Esophagus squamous epithelium (tissue), 5 donors: ENCODE measurements around the gene FAM135A. TPM values are rescaled to one million over a fixed set of nuclear protein-coding genes. Genes with fewer than 3 reads are reported as not detected.
"Not testable (repeated sequence)": the region's sequence is repeated elsewhere in the genome, so short reads cannot be mapped to it uniquely, and the experiment has no call there.

ENCODE experiments used
- DNase-seq: peaks from one replicate; lab custom pipeline; 2025; lab: John Stamatoyannopoulos, UW
- H3K27ac ChIP-seq, 4 donors: fragments of 200-600 bp; sonication (generic); one replicate each; pipeline ENCODE4 v1.5.1; 2016 to 2019; ENCODE audit warnings: mild to moderate bottlenecking in 1 of 4
- H3K27me3 ChIP-seq, 4 donors: fragments of 200-600 bp; sonication (generic); 1 replicate in 3 of 4; 2 replicates in 1 of 4; pipeline versions ENCODE4 v1.5.1 to v1.6.0; 2017 to 2021; ENCODE audit warnings: antibody characterized with exemption in 1 of 4
- H3K36me3 ChIP-seq, 3 donors: fragments of 200-600 bp; sonication (generic); one replicate each; pipeline ENCODE4 v1.5.1; 2016 to 2019
- H3K4me1 ChIP-seq, 3 donors: fragments of 200-600 bp; sonication (generic); one replicate each; pipeline ENCODE4 v1.5.1; 2017 to 2019
- H3K4me3 ChIP-seq, 4 donors: fragments of 200-600 bp; sonication (generic); 1 replicate in 3 of 4; 2 replicates in 1 of 4; pipeline ENCODE4 v1.5.1; 2016 to 2019; ENCODE audit warnings: mild to moderate bottlenecking in 2 of 4, moderate library complexity in 1 of 4
- H3K9me3 ChIP-seq, 3 donors: fragments of 200-600 bp; sonication (generic); one replicate each; pipeline ENCODE4 v1.5.1; 2016 to 2019
- CTCF ChIP-seq, 6 experiments: fragments of 450-650 bp in 4 of 6; fragments of 200-600 bp in 2 of 6; sonication (generic) in 2 of 6; IDR thresholded peaks; one replicate each; pipeline ENCODE4 v1.5.1; 2016 to 2019; ENCODE audit warnings: antibody characterized with exemption in 6 of 6, mild to moderate bottlenecking in 4 of 6, moderate library complexity in 4 of 6
- POLR2A ChIP-seq, 4 donors: fragments of 450-650 bp; IDR thresholded peaks; one replicate each; pipeline ENCODE4 v1.6.1; 2017; ENCODE audit warnings: antibody characterized with exemption in 4 of 4, mild to moderate bottlenecking in 4 of 4, moderate library complexity in 3 of 4
- WGBS, 2 donors: methylation state at CpG; one replicate each; pipeline ENCODE4 v1.1.5; 2018; 5-methylcytosine and 5-hydroxymethylcytosine counted together
- intact Hi-C: fragments of 100-400 bp; cut with DNase I; formaldehyde crosslinking; loops from one replicate; pipeline ENCODE4 v1.15.0; 2022
- total RNA-seq, 4 donors: library from RNA; depleted of rRNA; stranded (reverse); fragments of >200 nt; gene quantifications; one replicate each; pipeline ENCODE4 v1.1.0, GENCODE V29; 2016
- donor health status: DM: yes; HTN: yes; CAD: no.

FAM135A gene
- total RNA-seq, 4 donors from 2014 or later = 81.4 to 142 (median 120) TPM

GRCh38 chr6:70494833-70495232 lies 81.5 kb downstream of the FAM135A start:
- H3K4me3 ChIP-seq = no peak overlapping the region
- peaks cover 0 to 91% (median 0%) of the 10 kb centered on the region in 3 donors for H3K36me3 ChIP-seq
- no peak for TF ChIP-seq POLR2A (IDR thresholded peaks at IDR 0.05)
- no peak for TF ChIP-seq CTCF (IDR thresholded peaks at IDR 0.05)
- no peak for DNase-seq
- intact Hi-C loops = no loop called here
- H3K4me1 ChIP-seq = no peaks in the 10 kb centered on the region
- no peak overlapping the region for H3K27ac ChIP-seq
- H3K9me3 ChIP-seq = no peaks in the 10 kb centered on the region
- WGBS, 2 donors = 77 to 78% methylated on average over 1 of the region's 1 CpG
- no peaks in the 10 kb centered on the region for H3K27me3 ChIP-seq

- H3K4me1 ChIP-seq, H3K9me3 ChIP-seq, H3K27me3 ChIP-seq, intact Hi-C loops, DNase-seq, H3K27ac ChIP-seq, H3K4me3 ChIP-seq: not testable (repeated sequence)
- H3K36me3 ChIP-seq = peaks cover 0 to 95% (median 0%) of the 10 kb centered on the region in 3 donors
- WGBS, 2 donors = 95 to 96% methylated on average over 3 of the region's 3 CpGs
Measured at GRCh38 chr6:70495790-70496189, 82.5 kb downstream of the FAM135A start.

GRCh38 chr6:70502484-70502883 lies 89.2 kb downstream of the FAM135A start:
- DNase-seq = no peak
- 93 to 95% methylated on average over 3 of the region's 3 CpGs for WGBS, 2 donors

GRCh38 chr6:70503813-70504465 lies 90.6 kb downstream of the FAM135A start:
- no peak overlapping the region for H3K4me3 ChIP-seq
- H3K4me1 ChIP-seq = no peaks in the 10 kb centered on the region
- no peak for TF ChIP-seq POLR2A (IDR thresholded peaks at IDR 0.05)
- TF ChIP-seq CTCF (IDR thresholded peaks at IDR 0.05) = no peak
- peaks cover 4 to 96% (median 6%) of the 10 kb centered on the region in 3 donors for H3K36me3 ChIP-seq
- intact Hi-C loops = no loop called here
- H3K27ac ChIP-seq = no peak overlapping the region
- no peaks in the 10 kb centered on the region for H3K27me3 ChIP-seq
- no peak for DNase-seq
- 90 to 100% methylated on average over 1 of the region's 1 CpG for WGBS, 2 donors
- peaks cover 0 to 9% (median 6%) of the 10 kb centered on the region in 3 donors for H3K9me3 ChIP-seq

More at GRCh38 chr6:70502484-70502883, 89.2 kb downstream of the FAM135A start:
- H3K4me1 ChIP-seq = no peaks in the 10 kb centered on the region
- no peak overlapping the region for H3K27ac ChIP-seq
- peaks cover 0 to 9% (median 6%) of the 10 kb centered on the region in 3 donors for H3K9me3 ChIP-seq
- TF ChIP-seq CTCF (IDR thresholded peaks at IDR 0.05) (no peak), POLR2A (IDR thresholded peaks at IDR 0.05) (no peak)
- intact Hi-C loops = no loop called here
- H3K27me3 ChIP-seq = no peaks in the 10 kb centered on the region
- no peak overlapping the region for H3K4me3 ChIP-seq
- H3K36me3 ChIP-seq = peaks cover 4 to 96% (median 6%) of the 10 kb centered on the region in 3 donors

GRCh38 chr6:70506321-70506720 lies 93.0 kb downstream of the FAM135A start:
- peaks cover 0 to 9% (median 6%) of the 10 kb centered on the region in 3 donors for H3K9me3 ChIP-seq
- no peaks in the 10 kb centered on the region for H3K27me3 ChIP-seq
- no peak overlapping the region for H3K27ac ChIP-seq
- peaks cover 3 to 98% (median 4%) of the 10 kb centered on the region in 3 donors for H3K36me3 ChIP-seq
- 95 to 98% methylated on average over 2 of the region's 2 CpGs for WGBS, 2 donors
- no peak for TF ChIP-seq POLR2A (IDR thresholded peaks at IDR 0.05)
- TF ChIP-seq CTCF (IDR thresholded peaks at IDR 0.05) = no peak
- H3K4me1 ChIP-seq = no peaks in the 10 kb centered on the region
- no peak overlapping the region for H3K4me3 ChIP-seq
- no peak for DNase-seq
- intact Hi-C loops = no loop called here
